Lower leg skin (tissue), 3 donors: Measurements from ENCODE around the gene SQSTM1.

Source experiments
- POLR2A ChIP-seq, 2 donors: fragments of 450-650 bp; IDR thresholded peaks; one replicate each; pipeline ENCODE4 v1.6.1; 2016 to 2017; ENCODE audit warnings: antibody characterized with exemption in 2 of 2, mild to moderate bottlenecking in 1 of 2, moderate library complexity in 1 of 2
- TF ChIP-seq, protein P1 (sequence below), 3 donors: fragments of 450-650 bp; IDR thresholded peaks; one replicate each; pipeline ENCODE4 v1.5.1; 2016; ENCODE audit warnings: antibody characterized with exemption in 3 of 3, mild to moderate bottlenecking in 3 of 3, moderate library complexity in 2 of 3

DNA sequence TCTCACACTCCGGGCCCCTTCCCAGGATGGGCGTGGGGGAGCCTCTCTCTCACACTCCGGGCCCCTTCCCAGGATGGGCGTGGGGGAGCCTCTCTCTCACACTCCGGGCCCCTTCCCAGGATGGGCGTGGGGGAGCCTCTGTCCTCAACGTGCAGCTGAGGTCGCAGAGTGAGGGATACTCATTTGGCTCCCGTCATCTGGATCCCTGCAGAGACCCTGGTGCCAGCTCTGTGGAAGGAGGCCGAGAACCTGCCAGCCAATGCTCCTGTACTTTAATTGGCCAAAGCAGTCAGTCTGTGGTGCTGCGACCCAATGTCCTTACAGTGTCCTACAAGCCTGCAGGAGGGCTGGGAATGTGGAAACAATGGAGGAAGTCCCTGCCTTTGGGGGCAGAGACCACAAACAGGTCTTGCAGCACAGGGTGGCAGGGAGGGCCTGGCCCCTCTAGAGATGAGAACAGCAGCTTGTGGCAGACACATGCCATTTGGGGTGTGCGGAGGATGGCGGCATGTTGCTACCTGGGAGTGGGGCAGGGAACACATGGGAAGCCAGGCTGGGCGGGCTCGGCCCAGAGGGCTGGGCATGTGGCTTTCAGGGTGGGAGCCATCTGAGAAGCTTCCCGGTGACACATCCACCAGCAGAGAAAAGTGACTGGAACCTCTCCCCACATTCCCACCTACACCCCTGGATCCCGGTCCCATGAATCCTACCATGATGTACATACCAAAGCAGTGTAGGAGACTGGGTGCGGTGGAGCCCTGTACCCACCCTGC is 51.5 kb downstream of the SQSTM1 start:
- TF ChIP-seq, protein P1, sequence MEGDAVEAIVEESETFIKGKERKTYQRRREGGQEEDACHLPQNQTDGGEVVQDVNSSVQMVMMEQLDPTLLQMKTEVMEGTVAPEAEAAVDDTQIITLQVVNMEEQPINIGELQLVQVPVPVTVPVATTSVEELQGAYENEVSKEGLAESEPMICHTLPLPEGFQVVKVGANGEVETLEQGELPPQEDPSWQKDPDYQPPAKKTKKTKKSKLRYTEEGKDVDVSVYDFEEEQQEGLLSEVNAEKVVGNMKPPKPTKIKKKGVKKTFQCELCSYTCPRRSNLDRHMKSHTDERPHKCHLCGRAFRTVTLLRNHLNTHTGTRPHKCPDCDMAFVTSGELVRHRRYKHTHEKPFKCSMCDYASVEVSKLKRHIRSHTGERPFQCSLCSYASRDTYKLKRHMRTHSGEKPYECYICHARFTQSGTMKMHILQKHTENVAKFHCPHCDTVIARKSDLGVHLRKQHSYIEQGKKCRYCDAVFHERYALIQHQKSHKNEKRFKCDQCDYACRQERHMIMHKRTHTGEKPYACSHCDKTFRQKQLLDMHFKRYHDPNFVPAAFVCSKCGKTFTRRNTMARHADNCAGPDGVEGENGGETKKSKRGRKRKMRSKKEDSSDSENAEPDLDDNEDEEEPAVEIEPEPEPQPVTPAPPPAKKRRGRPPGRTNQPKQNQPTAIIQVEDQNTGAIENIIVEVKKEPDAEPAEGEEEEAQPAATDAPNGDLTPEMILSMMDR (IDR thresholded peaks at IDR 0.05), result no peak
- no peak for TF ChIP-seq POLR2A (IDR thresholded peaks at IDR 0.05)
